SK-N-MC (cell line): ENCODE results near the gene GSAP.

Experiments
- EZH2 ChIP-seq: fragments of 200-600 bp; sonication (generic); IDR thresholded peaks from one replicate; pipeline ENCODE4 v1.6.1; 2017; ENCODE audit warnings: antibody characterized with exemption
- FOXP2 ChIP-seq: optimal IDR thresholded peaks from 2 replicates; pipeline ENCODE3; 2011; ENCODE audit warnings: mild to moderate bottlenecking, moderate library complexity; ENCODE audit not compliant: insufficient read depth; ENCODE audit errors: extremely low read length, control extremely low read depth
- POLR2AphosphoS5 ChIP-seq: IDR thresholded peaks from 2 replicates; pipeline ENCODE4 v1.6.1; 2012; ENCODE audit warnings: mild to moderate bottlenecking, low read depth, low read length, borderline replicate concordance

DNA sequence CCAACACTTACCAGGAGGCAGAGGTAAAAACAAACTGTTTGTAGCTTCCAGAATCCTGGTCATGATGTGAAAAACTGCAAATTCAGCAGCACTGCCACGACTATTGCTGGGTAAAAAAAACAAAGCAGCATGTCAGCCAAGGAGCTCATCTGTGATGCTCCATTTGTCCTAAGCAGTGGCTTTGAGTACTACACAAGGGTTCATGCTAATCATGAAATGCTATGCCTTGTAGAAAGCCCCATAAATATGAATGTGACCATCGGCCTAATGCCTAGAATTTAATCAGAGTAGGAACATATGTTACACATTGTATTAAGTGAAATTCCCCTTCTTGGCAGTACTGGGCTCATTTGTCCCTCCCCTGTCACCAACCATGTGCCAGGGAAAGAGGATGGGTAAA, 95.4 kb downstream of the GSAP start:
- TF ChIP-seq EZH2: no peak
- TF ChIP-seq POLR2AphosphoS5: no peak
- no peak for TF ChIP-seq FOXP2
